Tibial nerve (tissue), 4 donors: ENCODE measurements around the gene KAT6B. TPM values are rescaled to one million over a fixed set of nuclear protein-coding genes. Genes with fewer than 3 reads are reported as not detected.
"Not testable (repeated sequence)": the region's sequence is repeated elsewhere in the genome, so short reads cannot be mapped to it uniquely, and the experiment has no call there.

Experiments
- DNase-seq, 2 donors: peaks; one replicate each; pipeline ENCODE4 v3.0.0-alpha.2; 2019; ENCODE audit warnings: low spot score in 2 of 2
- H3K27ac ChIP-seq, 4 donors: fragments of 200-600 bp; sonication (generic) in 3 of 4; one replicate each; pipeline ENCODE4 v1.5.1; 2017 to 2019; ENCODE audit warnings: mild to moderate bottlenecking in 1 of 4
- H3K27me3 ChIP-seq, 2 donors: fragments of 200-600 bp; sonication (generic) in 1 of 2; one replicate each; pipeline versions ENCODE4 v1.5.1 to v1.6.0; 2017 to 2019
- H3K36me3 ChIP-seq, 3 donors: fragments of 200-600 bp; sonication (generic); one replicate each; pipeline ENCODE4 v1.5.1; 2018 to 2019
- H3K4me1 ChIP-seq, 4 donors: fragments of 200-600 bp; sonication (generic) in 3 of 4; one replicate each; pipeline ENCODE4 v1.5.1; 2017 to 2019
- H3K4me3 ChIP-seq, 4 donors: fragments of 200-600 bp; sonication (generic) in 3 of 4; one replicate each; pipeline ENCODE4 v1.5.1; 2017 to 2019; ENCODE audit warnings: mild to moderate bottlenecking in 1 of 4, moderate library complexity in 1 of 4
- H3K9me3 ChIP-seq, 4 donors: fragments of 200-600 bp; sonication (generic) in 3 of 4; one replicate each; pipeline ENCODE4 v1.5.1; 2017 to 2019
- CTCF ChIP-seq, 5 experiments: fragments of 200-600 bp in 3 of 5; fragments of 450-650 bp in 2 of 5; sonication (generic) in 3 of 5; IDR thresholded peaks; one replicate each; pipeline ENCODE4 v1.5.1; 2016 to 2019; ENCODE audit warnings: antibody characterized with exemption in 5 of 5, mild to moderate bottlenecking in 3 of 5, moderate library complexity in 2 of 5
- EP300 ChIP-seq, 2 donors: sonication (generic); formaldehyde crosslinking; IDR thresholded peaks; one replicate each; pipeline ENCODE4 v1.6.1; 2017; ENCODE audit warnings: antibody characterized with exemption in 2 of 2, mild to moderate bottlenecking in 1 of 2
- POLR2A ChIP-seq, 2 donors: fragments of 450-650 bp; IDR thresholded peaks; one replicate each; pipeline ENCODE4 v1.6.1; 2017; ENCODE audit warnings: antibody characterized with exemption in 2 of 2, mild to moderate bottlenecking in 2 of 2, moderate library complexity in 2 of 2
- WGBS, 2 donors: methylation state at CpG; one replicate each; pipeline ENCODE4 v1.1.5; 2018; 5-methylcytosine and 5-hydroxymethylcytosine counted together
- total RNA-seq, 4 donors: library from RNA; depleted of rRNA; stranded (reverse); fragments of >200 nt; gene quantifications; one replicate each; pipeline ENCODE4 v1.1.0, GENCODE V29; 2016

Gene KAT6B
- total RNA-seq, 4 donors from 2014 or later, result 42.3 to 59.7 (median 45.6) TPM

- no peaks in the 10 kb centered on the region for H3K36me3 ChIP-seq
- peaks cover 0 to 49% (median 0%) of the 10 kb centered on the region in 4 donors for H3K4me1 ChIP-seq
- TF ChIP-seq EP300 (IDR thresholded peaks at IDR 0.05), result no peak
- H3K27me3 ChIP-seq, result no peaks in the 10 kb centered on the region
- no peak overlapping the region for H3K27ac ChIP-seq
- no peak overlapping the region for H3K4me3 ChIP-seq
- DNase-seq, result no peak
- H3K9me3 ChIP-seq, result no peaks in the 10 kb centered on the region
- WGBS, 2 donors, result 78 to 82% methylated on average over 5 of the region's 5 CpGs
Measured at GRCh38 chr10:74871595-74872382, 45.4 kb downstream of the KAT6B start.

GRCh38 chr10:74873803-74874454 is 47.5 kb downstream of the KAT6B start:
- H3K36me3 ChIP-seq, result no peaks in the 10 kb centered on the region
- H3K9me3 ChIP-seq, result no peaks in the 10 kb centered on the region
- H3K4me3 ChIP-seq, result no peak overlapping the region
- WGBS, 2 donors, result 89 to 90% methylated on average over 5 of the region's 5 CpGs
- TF ChIP-seq EP300 (IDR thresholded peaks at IDR 0.05) (no peak), POLR2A (IDR thresholded peaks at IDR 0.05) (no peak), CTCF (IDR thresholded peaks at IDR 0.05) (no peak)
- no peak overlapping the region for H3K27ac ChIP-seq
- no peaks in the 10 kb centered on the region for H3K27me3 ChIP-seq
- H3K4me1 ChIP-seq, result peaks cover 0 to 54% (median 0%) of the 10 kb centered on the region in 4 donors
- DNase-seq, result no peak

GRCh38 chr10:74874649-74875048 is 48.2 kb downstream of the KAT6B start:
- H3K9me3 ChIP-seq, result no peaks in the 10 kb centered on the region
- no peak overlapping the region for H3K4me3 ChIP-seq
- no peak for TF ChIP-seq EP300 (IDR thresholded peaks at IDR 0.05)
- TF ChIP-seq CTCF (IDR thresholded peaks at IDR 0.05), result no peak
- TF ChIP-seq POLR2A (IDR thresholded peaks at IDR 0.05), result no peak
- peaks cover 0 to 54% (median 0%) of the 10 kb centered on the region in 4 donors for H3K4me1 ChIP-seq
- H3K27me3 ChIP-seq, result no peaks in the 10 kb centered on the region
- H3K27ac ChIP-seq, result no peak overlapping the region
- H3K36me3 ChIP-seq, result no peaks in the 10 kb centered on the region
- WGBS, 2 donors, result 94 to 100% methylated on average over 1 of the region's 1 CpG
- DNase-seq, result no peak

GRCh38 chr10:74875068-74875467 is 48.7 kb downstream of the KAT6B start:
- Histone ChIP-seq H3K27me3 (no peaks in the 10 kb centered on the region), H3K36me3 (no peaks in the 10 kb centered on the region), H3K4me3 (no peak overlapping the region), H3K4me1 (peaks cover 0 to 54% (median 0%) of the 10 kb centered on the region in 4 donors), H3K27ac (no peak overlapping the region), H3K9me3 (no peaks in the 10 kb centered on the region)
- TF ChIP-seq POLR2A (IDR thresholded peaks at IDR 0.05), result no peak
- no peak for TF ChIP-seq CTCF (IDR thresholded peaks at IDR 0.05)
- TF ChIP-seq EP300 (IDR thresholded peaks at IDR 0.05), result no peak
- DNase-seq, result no peak

GRCh38 chr10:74875966-74876365 is 49.6 kb downstream of the KAT6B start:
- no peak overlapping the region for H3K27ac ChIP-seq
- H3K4me1 ChIP-seq, result peaks cover 0 to 54% (median 0%) of the 10 kb centered on the region in 4 donors
- TF ChIP-seq CTCF (IDR thresholded peaks at IDR 0.05) (no peak), POLR2A (IDR thresholded peaks at IDR 0.05) (no peak), EP300 (IDR thresholded peaks at IDR 0.05) (no peak)
- H3K9me3 ChIP-seq, result no peaks in the 10 kb centered on the region
- H3K4me3 ChIP-seq, result no peak overlapping the region
- no peak for DNase-seq
- no peaks in the 10 kb centered on the region for H3K36me3 ChIP-seq
- 32 to 36% methylated on average over 1 of the region's 1 CpG for WGBS, 2 donors
- no peaks in the 10 kb centered on the region for H3K27me3 ChIP-seq

GRCh38 chr10:74877054-74877453 is 50.7 kb downstream of the KAT6B start:
- H3K4me3 ChIP-seq, DNase-seq, H3K27me3 ChIP-seq, H3K9me3 ChIP-seq, H3K27ac ChIP-seq, H3K36me3 ChIP-seq: not testable (repeated sequence)
- WGBS, 2 donors, result 94 to 96% methylated on average over 5 of the region's 5 CpGs
- peaks cover 0 to 48% (median under 1%) of the 10 kb centered on the region in 4 donors for H3K4me1 ChIP-seq
